Peyer's patch (tissue), 4 donors: ENCODE results near the gene C9orf40.

Experiments used
- POLR2A ChIP-seq, 2 donors: fragments of 450-650 bp; IDR thresholded peaks; one replicate each; pipeline ENCODE4 v1.5.1; 2017; ENCODE audit warnings: antibody characterized with exemption in 2 of 2, mild to moderate bottlenecking in 2 of 2, moderate library complexity in 2 of 2
- TF ChIP-seq, protein P1 (sequence below), 6 experiments: fragments of 450-650 bp in 4 of 6; fragments of 200-600 bp in 2 of 6; sonication (generic) in 1 of 6; IDR thresholded peaks; one replicate each; pipeline ENCODE4 v1.5.1; 2017 to 2019; ENCODE audit warnings: antibody characterized with exemption in 6 of 6, mild to moderate bottlenecking in 3 of 6, moderate library complexity in 1 of 6

DNA sequence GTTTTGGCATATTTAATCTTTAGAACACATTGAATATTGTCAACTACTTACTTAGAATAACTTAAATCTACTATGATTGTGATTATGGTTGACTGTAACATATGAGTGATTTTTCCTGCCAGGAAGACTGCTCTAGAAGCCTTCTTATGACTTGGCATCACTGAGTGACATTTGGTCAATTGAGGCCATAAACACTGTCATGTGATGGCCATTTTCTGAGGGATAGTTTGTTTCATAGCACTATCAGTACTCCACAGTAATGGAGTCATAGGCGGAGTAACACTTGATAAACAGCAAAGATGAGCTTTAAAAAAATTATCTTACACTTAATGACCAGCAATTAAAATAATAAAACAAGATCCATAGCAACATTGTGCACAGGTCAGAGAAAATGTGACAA lies 31.0 kb downstream of the C9orf40 start:
- no peak for TF ChIP-seq POLR2A (IDR thresholded peaks at IDR 0.05)
- TF ChIP-seq, protein P1, sequence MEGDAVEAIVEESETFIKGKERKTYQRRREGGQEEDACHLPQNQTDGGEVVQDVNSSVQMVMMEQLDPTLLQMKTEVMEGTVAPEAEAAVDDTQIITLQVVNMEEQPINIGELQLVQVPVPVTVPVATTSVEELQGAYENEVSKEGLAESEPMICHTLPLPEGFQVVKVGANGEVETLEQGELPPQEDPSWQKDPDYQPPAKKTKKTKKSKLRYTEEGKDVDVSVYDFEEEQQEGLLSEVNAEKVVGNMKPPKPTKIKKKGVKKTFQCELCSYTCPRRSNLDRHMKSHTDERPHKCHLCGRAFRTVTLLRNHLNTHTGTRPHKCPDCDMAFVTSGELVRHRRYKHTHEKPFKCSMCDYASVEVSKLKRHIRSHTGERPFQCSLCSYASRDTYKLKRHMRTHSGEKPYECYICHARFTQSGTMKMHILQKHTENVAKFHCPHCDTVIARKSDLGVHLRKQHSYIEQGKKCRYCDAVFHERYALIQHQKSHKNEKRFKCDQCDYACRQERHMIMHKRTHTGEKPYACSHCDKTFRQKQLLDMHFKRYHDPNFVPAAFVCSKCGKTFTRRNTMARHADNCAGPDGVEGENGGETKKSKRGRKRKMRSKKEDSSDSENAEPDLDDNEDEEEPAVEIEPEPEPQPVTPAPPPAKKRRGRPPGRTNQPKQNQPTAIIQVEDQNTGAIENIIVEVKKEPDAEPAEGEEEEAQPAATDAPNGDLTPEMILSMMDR (IDR thresholded peaks at IDR 0.05), result no peak
